NCI-H1436 (cell line): ENCODE data around the gene SLC16A5.

Experiments used
- DNase-seq: peaks from one replicate; lab custom pipeline; 2025; lab: John Stamatoyannopoulos, UW

SLC16A5 gene

GRCh38 chr17:75086496-75087181 is 1.1 kb upstream of the SLC16A5 start:
- DNase-seq: no peak

GRCh38 chr17:75087182-75087557 is 584 bp upstream of the SLC16A5 start:
- DNase-seq: no peak

GRCh38 chr17:75088465-75089417 is 987 bp downstream of the SLC16A5 start:
- DNase-seq: no peak

GRCh38 chr17:75090871-75091854 is 3.4 kb downstream of the SLC16A5 start:
- DNase-seq: no peak

- no peak for DNase-seq
Observed at GRCh38 chr17:75091855-75092327, 4.1 kb downstream of the SLC16A5 start.

GRCh38 chr17:75093548-75094158 is 5.9 kb downstream of the SLC16A5 start:
- DNase-seq: no peak

- no peak for DNase-seq
Observed at GRCh38 chr17:75094871-75095399, 7.2 kb downstream of the SLC16A5 start.

GRCh38 chr17:75096082-75096625 is 8.4 kb downstream of the SLC16A5 start:
- no peak for DNase-seq

GRCh38 chr17:75097865-75098264 is 10.1 kb downstream of the SLC16A5 start:
- DNase-seq: no peak

- no peak for DNase-seq
Observed at GRCh38 chr17:75098861-75099260, 11.1 kb downstream of the SLC16A5 start.

- DNase-seq: no peak
Observed at GRCh38 chr17:75099881-75100595, 12.3 kb downstream of the SLC16A5 start.

GRCh38 chr17:75102385-75102821 is 14.6 kb downstream of the SLC16A5 start:
- peak; percentile 51 for DNase-seq

- no peak for DNase-seq
Observed at GRCh38 chr17:75103601-75104554, 16.1 kb downstream of the SLC16A5 start.

- DNase-seq: peak; percentile 63
Observed at GRCh38 chr17:75105126-75106080, 17.6 kb downstream of the SLC16A5 start.

- DNase-seq: no peak
Observed at GRCh38 chr17:75108193-75108592, 20.4 kb downstream of the SLC16A5 start.

- DNase-seq: no peak
Observed at GRCh38 chr17:75109046-75109406, 21.3 kb downstream of the SLC16A5 start.

GRCh38 chr17:75109407-75110233 is 21.9 kb downstream of the SLC16A5 start, which contains the start of gene ARMC7:
ARMC7 (plus strand) TSS chr17:75109969; CDS start chr17:75110289, 320 bp downstream.
- peak; percentile 91 for DNase-seq
